ENCODE measurements around the gene AKAP8L. TPM values are rescaled to one million over a fixed set of nuclear protein-coding genes. Genes with fewer than 3 reads are reported as not detected.

The AKAP8L gene
- total and polyA plus RNA-seq, 5 donors: 64.4 to 106 (median 85.2) TPM

DNA sequence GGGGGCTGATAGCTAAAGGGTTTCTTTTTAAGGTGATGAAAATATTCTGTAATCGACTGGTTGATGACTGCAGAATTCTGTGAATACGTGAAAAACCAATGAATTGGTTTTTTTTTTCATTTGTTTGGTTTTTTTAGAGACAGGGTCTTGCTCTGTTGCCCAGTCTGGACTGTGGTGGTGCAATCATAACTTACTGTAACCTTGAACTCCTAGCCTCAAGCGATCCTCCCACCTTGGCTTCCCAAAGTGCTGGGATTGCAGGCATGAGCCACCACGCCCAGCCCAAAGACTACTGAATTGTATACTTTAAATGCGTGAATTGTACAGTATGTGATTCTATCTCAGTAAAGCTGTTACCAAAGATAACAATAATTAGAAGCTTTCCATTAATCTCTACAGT is 24.4 kb downstream of the AKAP8L start:
- WGBS: 93% methylated on average over 5 of the region's 5 CpGs
- ATAC-seq (no peak), DNase-seq (no peak)
- intact Hi-C loops (cut with DNase I): no loop called here
- Histone ChIP-seq H3K9me3 (ENCODE audit: control insufficient read depth, low read length) (no peaks in the 10 kb centered on the region), H3K4me1 (ENCODE audit: control insufficient read depth, insufficient read depth, low read length) (no peaks in the 10 kb centered on the region), H3K4me3 (ENCODE audit: low read length) (no peak overlapping the region), H3K27ac (ENCODE audit: low read length) (no peak overlapping the region), H3K27me3 (ENCODE audit: control insufficient read depth, insufficient read depth) (no peaks in the 10 kb centered on the region)

DNA sequence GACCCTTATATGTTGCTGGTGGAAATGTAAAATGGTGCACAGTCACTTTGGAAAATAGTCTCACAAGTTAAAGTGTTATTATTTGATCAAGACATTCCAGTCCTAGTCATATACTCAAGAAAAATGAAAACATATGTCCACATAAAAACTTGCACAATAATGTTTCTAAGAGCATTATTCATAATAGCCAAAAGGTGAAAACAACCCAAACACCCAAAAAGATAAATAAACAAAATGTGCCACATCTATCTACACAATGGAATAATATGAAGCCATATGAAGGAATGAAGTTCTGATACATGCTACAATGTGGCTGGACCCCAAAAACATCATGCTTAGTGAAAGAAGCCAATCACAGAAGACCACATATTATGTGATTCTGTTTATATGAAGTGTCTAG is 24.8 kb downstream of the AKAP8L start:
- ATAC-seq: no peak

DNA sequence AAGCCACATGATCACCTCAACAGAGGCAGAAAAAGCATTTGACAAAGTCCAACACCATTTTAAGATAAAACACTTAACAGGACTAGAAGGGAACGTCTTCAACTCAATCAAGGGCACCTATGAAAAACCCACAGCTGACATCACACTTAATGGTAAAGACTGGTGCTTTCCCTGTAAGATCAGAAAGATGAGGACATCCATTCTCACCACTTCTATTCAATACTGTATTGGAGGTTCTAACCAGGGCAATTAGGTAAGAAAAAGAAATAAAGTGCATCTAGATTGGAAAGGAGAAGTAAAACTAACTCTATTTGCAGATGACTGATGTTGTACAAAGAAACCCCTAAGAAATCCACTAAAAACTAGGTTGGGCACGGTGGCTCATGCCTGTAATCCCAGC is 28.0 kb downstream of the AKAP8L start:
- DNase-seq (no peak), ATAC-seq (no peak)
- no peaks in the 10 kb centered on the region for H3K27me3 ChIP-seq (ENCODE audit: control insufficient read depth, insufficient read depth)
- 78% methylated on average over 2 of the region's 2 CpGs for WGBS
- H3K9me3 ChIP-seq (ENCODE audit: control insufficient read depth, low read length): no peaks in the 10 kb centered on the region
- no peak overlapping the region for H3K27ac ChIP-seq (ENCODE audit: low read length)
- intact Hi-C loops (cut with DNase I): no loop called here
- H3K4me1 ChIP-seq (ENCODE audit: control insufficient read depth, insufficient read depth, low read length): no peaks in the 10 kb centered on the region
- H3K4me3 ChIP-seq (ENCODE audit: low read length): no peak overlapping the region

More for the DNA sequence above, 24.8 kb downstream of the AKAP8L start:
- no peaks in the 10 kb centered on the region for H3K9me3 ChIP-seq (ENCODE audit: control insufficient read depth, low read length)
- H3K4me1 ChIP-seq (ENCODE audit: control insufficient read depth, insufficient read depth, low read length): no peaks in the 10 kb centered on the region
- no peaks in the 10 kb centered on the region for H3K27me3 ChIP-seq (ENCODE audit: control insufficient read depth, insufficient read depth)
- no peak overlapping the region for H3K27ac ChIP-seq (ENCODE audit: low read length)
- no peak for DNase-seq
- H3K4me3 ChIP-seq (ENCODE audit: low read length): no peak overlapping the region
- intact Hi-C loops (cut with DNase I): no loop called here

DNA sequence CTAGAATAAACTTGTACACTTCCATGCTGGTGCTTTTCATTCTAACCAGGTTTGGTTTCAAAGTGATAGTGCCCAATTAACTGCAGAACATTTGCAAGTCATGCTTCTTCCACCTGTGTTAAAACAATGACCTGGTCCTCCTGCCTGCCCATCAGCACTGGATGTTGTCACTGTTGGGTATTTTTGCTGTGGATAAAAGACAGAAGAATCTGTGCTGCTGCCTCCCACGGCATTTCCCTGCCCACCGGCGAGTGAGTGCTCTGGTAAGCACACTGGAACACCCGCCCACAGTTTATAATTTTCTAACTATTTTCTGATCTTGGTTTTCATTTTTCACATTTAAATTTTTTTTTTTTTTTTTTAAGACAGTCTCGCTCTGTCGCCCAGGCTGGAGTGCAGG is 36.9 kb downstream of the AKAP8L start:
- no peak overlapping the region for H3K4me3 ChIP-seq (ENCODE audit: low read length)
- H3K27ac ChIP-seq (ENCODE audit: low read length): no peak overlapping the region
- DNase-seq (no peak), ATAC-seq (no peak)
- H3K4me1 ChIP-seq (ENCODE audit: control insufficient read depth, insufficient read depth, low read length): peaks cover 6% of the 10 kb centered on the region
- H3K9me3 ChIP-seq (ENCODE audit: control insufficient read depth, low read length): no peaks in the 10 kb centered on the region
- intact Hi-C loops (cut with DNase I): no loop called here
- 87% methylated on average over 6 of the region's 6 CpGs for WGBS
- no peaks in the 10 kb centered on the region for H3K27me3 ChIP-seq (ENCODE audit: control insufficient read depth, insufficient read depth)

DNA sequence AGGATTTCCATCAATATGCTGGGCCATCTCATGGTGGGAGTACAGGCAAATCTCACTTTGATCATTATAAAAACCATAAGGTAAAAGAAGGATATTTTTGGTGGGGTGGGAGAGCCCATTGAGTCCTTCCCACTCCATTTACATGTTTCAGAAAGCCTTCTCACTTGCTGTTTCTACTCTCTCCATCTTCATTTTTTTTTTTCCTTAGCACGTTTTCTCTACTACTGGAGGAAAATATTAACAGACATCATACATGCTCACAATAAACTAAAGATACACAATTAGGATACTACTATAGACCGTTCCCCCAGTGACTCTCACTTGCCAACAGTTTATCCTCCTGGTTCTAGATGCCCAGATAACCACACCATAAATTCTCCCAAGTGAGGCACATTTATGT is 37.4 kb downstream of the AKAP8L start:
- intact Hi-C loops (cut with DNase I): no loop called here
- DNase-seq (no peak), ATAC-seq (no peak)
- Histone ChIP-seq H3K4me3 (ENCODE audit: low read length) (no peak overlapping the region), H3K27ac (ENCODE audit: low read length) (no peak overlapping the region), H3K4me1 (ENCODE audit: control insufficient read depth, insufficient read depth, low read length) (peaks cover 6% of the 10 kb centered on the region), H3K9me3 (ENCODE audit: control insufficient read depth, low read length) (no peaks in the 10 kb centered on the region), H3K27me3 (ENCODE audit: control insufficient read depth, insufficient read depth) (no peaks in the 10 kb centered on the region)
- 86% methylated on average over 2 of the region's 2 CpGs for WGBS

DNA sequence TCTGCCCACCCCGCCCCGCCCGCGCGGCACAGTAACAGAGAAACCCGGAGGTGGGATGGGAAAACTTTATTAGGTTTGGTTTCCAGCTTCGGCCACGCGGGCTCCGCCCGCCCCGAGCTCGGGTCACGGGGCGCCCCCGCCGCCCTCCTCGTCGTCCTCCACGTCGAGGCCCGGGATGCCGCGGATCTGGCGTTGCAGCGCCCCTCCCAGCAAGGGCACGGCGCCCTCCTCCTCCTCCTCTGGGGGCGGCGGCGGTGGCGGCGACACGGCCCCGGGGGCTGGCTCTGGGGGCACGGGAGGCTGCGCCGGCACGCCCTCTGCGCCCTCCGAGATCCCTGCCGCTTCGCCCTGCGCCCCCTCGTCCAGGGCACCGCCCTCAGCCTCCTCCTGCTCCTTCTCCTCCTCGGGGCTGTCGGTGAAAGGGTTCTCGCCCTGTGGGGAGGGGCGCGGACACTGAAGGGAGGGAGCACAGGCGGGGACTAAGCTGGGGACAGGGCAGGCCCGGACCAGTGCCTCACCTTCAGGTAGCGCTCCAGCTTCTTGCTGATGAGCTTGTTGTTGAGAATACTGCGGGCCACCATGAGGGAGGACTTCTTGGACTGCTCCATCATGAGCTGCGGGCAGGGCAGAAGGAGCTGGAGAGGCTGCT is 38.7 kb downstream of the AKAP8L start:
- peaks cover 6% of the 10 kb centered on the region for H3K4me1 ChIP-seq (ENCODE audit: control insufficient read depth, insufficient read depth, low read length)
- WGBS: 2% methylated on average over 56 of the region's 56 CpGs
- intact Hi-C loops (cut with DNase I): loop anchor here in 2 of 4 donors (2.0 to 10.0 kb wide), 2 partner anchors 115 kb away; no protein-coding TSS in a partner anchor

DNA sequence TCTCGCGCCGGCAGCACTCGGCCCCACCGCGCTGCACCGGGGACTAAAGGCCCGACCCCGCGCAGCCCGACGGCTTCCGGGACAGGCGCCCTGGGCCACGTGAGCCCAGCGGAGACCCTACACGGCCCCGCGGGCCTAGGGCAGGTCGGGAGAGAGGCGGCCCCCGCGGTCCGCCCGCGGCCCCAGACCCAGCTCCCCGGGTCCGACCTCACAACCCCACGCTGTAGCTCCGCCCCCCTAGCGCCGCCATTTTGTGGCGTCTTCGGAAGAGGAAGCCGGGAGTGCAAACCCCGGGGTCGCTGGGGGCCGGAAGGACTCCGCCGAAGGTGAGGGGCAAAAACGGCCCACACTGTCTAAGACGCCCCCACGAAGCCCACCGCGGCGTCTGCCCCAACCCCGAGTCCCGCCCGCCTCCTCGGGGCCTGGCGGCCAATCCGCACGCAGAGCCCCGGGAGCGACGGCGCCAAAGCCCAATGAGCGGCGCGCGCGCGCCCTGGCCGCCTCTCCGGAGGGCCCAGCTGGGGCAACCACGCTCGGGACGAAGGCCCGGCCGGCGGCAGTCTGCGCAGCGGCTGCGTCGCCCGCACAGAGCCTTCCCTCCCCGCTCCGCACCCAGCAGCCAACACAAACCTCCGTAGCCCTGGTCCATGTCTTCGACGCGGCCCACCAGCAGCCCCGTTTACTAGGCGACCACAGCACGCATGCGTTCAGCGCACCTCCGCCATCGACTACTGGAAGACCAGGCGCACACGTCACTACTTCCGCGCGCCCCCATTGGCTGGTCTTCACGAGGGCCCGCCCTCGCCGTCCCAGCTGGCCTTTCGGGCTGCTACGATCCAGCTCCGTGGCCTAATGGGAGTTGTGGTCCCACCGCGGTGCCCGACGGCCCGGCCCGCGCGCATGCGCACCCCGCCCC is 39.4 kb downstream of the AKAP8L start, which contains the start of gene AKAP8:
Gene AKAP8, minus strand, starts transcription at position 705 of the 916 bp plus-strand sequence. Its CDS starts 56 bp downstream, at position 649.
- intact Hi-C loops (cut with DNase I): loop anchor here in 2 of 4 donors (2.0 to 10.0 kb wide), 2 partner anchors 115 kb away; no protein-coding TSS in a partner anchor
- DNase-seq (peak; percentile 99 to 100 (median 99)), ATAC-seq (peak; percentile 97)
- Histone ChIP-seq H3K4me3 (ENCODE audit: low read length) (peak within 1 kb of the TSS; percentile 86), H3K27me3 (ENCODE audit: control insufficient read depth, insufficient read depth) (no peaks in the 10 kb centered on the region), H3K27ac (ENCODE audit: low read length) (peak within 1 kb of the TSS; percentile 77), H3K4me1 (ENCODE audit: control insufficient read depth, insufficient read depth, low read length) (peaks cover 11% of the 10 kb centered on the region), H3K9me3 (ENCODE audit: control insufficient read depth, low read length) (no peaks in the 10 kb centered on the region)
- WGBS: under 1% methylated on average over 111 of the region's 111 CpGs

More for the DNA sequence above, 38.7 kb downstream of the AKAP8L start:
- DNase-seq (peak in 2 of 3 donors; percentile 75 to 85), ATAC-seq (peak; percentile 29 to 53)
- peak overlapping the region; percentile 51 for H3K4me3 ChIP-seq (ENCODE audit: low read length)
- no peaks in the 10 kb centered on the region for H3K9me3 ChIP-seq (ENCODE audit: control insufficient read depth, low read length)
- peak overlapping the region; percentile 59 for H3K27ac ChIP-seq (ENCODE audit: low read length)
- no peaks in the 10 kb centered on the region for H3K27me3 ChIP-seq (ENCODE audit: control insufficient read depth, insufficient read depth)

DNA sequence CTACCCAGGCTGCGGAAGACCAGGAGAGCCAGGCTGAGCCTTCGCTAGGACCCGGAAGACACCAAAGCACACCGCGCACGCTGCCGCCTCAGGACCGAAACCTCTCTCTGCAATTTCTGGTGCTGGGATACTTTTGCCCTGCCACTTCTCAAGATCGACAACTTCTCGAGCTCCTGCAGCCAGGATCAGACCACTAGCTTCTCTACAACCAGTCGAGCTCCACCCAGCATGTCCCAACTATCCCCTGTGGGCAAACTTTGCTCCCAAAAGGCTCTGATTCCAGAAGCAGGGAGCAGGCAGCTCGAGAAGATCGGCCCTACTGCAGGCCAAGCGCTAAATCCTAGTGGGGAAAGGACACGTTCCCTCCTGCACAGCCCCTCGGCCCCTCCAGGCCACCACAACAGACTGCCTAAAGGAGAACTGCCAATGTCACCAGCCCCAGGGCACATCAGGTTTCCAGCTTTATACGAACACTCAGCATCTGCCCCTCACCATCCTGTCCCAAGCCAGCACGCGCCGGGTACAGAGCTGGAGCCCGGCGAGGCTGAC is 40.2 kb downstream of the AKAP8L start:
- peak overlapping the region; percentile 77 for H3K27ac ChIP-seq (ENCODE audit: low read length)
- peak in 1 of 2 donors; percentile 4 for ATAC-seq
- peak; percentile 40 to 76 (median 73) for DNase-seq
- peak overlapping the region; percentile 86 for H3K4me3 ChIP-seq (ENCODE audit: low read length)
- peaks cover 16% of the 10 kb centered on the region for H3K4me1 ChIP-seq (ENCODE audit: control insufficient read depth, insufficient read depth, low read length)
- intact Hi-C loops (cut with DNase I): loop anchor here in 2 of 4 donors (2.0 to 10.0 kb wide), 2 partner anchors 114 kb away; no protein-coding TSS in a partner anchor
- no peaks in the 10 kb centered on the region for H3K9me3 ChIP-seq (ENCODE audit: control insufficient read depth, low read length)
- WGBS: under 1% methylated on average over 22 of the region's 22 CpGs
- no peaks in the 10 kb centered on the region for H3K27me3 ChIP-seq (ENCODE audit: control insufficient read depth, insufficient read depth)

DNA sequence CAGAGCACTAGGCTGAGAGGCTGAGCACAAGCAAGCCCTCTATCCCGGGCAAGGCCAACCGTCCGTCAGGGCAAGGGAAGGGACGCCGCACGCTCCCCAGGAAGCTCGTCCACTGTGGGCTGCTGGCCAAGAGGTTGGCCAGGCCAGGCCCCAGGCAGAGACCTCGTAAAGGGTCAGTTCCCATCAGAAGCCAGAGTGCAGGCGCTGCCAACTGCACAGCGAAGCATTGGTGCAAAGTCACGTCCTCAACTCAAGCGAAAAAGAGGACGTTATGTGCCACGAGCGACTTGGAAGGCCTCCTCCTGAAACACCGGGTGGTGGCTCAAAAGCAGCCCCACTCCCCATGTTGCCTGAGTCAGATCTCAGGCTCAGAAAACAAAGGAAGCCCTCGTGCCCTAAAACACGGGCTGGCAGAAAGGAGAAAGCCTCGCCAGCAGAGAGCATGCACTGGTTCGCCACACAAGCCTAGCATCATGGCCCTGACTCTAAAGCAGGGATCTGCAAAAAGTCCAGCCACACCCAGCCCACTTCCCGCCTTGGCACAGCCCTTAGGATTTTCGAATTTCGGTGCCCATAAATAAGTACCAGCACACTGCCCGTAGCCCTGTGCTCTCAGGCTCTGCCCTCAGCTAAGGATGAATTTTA is 43.9 kb downstream of the AKAP8L start:
- WGBS: 33% methylated on average over 24 of the region's 24 CpGs
- peak overlapping the region; percentile 66 for H3K27ac ChIP-seq (ENCODE audit: low read length)
- H3K27me3 ChIP-seq (ENCODE audit: control insufficient read depth, insufficient read depth): no peaks in the 10 kb centered on the region
- intact Hi-C loops (cut with DNase I): loop anchor here in 1 of 4 donors (10.0 kb wide), 1 partner anchor 110 kb away; no protein-coding TSS in a partner anchor
- no peaks in the 10 kb centered on the region for H3K9me3 ChIP-seq (ENCODE audit: control insufficient read depth, low read length)
- peaks cover 16% of the 10 kb centered on the region for H3K4me1 ChIP-seq (ENCODE audit: control insufficient read depth, insufficient read depth, low read length)
- H3K4me3 ChIP-seq (ENCODE audit: low read length): no peak overlapping the region
- peak; percentile 75 to 89 (median 85) for DNase-seq
- peak; percentile 30 to 36 for ATAC-seq

DNA sequence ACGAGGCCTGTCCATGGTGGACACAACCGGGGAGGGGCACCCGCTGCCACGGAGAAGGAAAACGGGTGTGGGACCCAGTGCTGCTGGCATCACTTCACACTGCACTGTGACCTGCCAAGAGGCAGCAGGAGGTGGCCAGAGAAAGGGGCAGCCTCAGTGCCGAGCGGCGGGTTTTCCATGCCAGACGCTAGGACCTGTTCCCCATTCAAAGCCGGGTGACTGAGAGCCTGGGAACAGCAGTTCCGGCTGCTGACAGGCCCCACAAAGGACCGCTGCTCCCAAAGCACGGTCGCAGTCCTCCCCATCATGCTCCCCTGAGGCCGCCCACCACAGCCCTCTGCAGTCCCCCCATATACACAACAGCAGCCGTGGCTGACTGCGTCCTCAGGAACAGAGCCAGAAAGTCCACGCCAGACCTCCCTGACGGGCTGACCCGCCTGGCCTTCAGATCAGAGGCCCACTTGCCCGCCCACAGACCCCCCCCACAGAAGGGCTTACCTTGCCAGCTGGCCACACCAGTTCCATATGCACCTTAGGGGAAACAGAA is 44.6 kb downstream of the AKAP8L start:
- 56% methylated on average over 21 of the region's 21 CpGs for WGBS
- Histone ChIP-seq H3K4me3 (ENCODE audit: low read length) (no peak overlapping the region), H3K27ac (ENCODE audit: low read length) (peak overlapping the region; percentile 37), H3K4me1 (ENCODE audit: control insufficient read depth, insufficient read depth, low read length) (peaks cover 16% of the 10 kb centered on the region), H3K27me3 (ENCODE audit: control insufficient read depth, insufficient read depth) (no peaks in the 10 kb centered on the region), H3K9me3 (ENCODE audit: control insufficient read depth, low read length) (no peaks in the 10 kb centered on the region)
- intact Hi-C loops (cut with DNase I): loop anchor here in 1 of 4 donors (10.0 kb wide), 1 partner anchor 109 kb away; no protein-coding TSS in a partner anchor
- peak in 2 of 3 donors; percentile 64 to 67 for DNase-seq
- ATAC-seq: no peak

All from right cardiac atrium (tissue), 5 donors.